HT1080 (cell line): ENCODE data around the gene NOP56. TPM values are rescaled to one million over a fixed set of nuclear protein-coding genes. Genes with fewer than 3 reads are reported as not detected.

Experiments used
- DNase-seq: peaks from one replicate; pipeline ENCODE4 v3.0.0-alpha.2; 2015; ENCODE audit warnings: low read depth
- small RNA-seq: library from RNA; depleted of rRNA; stranded (forward); fragments of <200 nt; gene quantifications from one replicate; pipeline ENCODE3, GENCODE V24; 2014
- total RNA-seq: library from RNA; depleted of rRNA; stranded (reverse); fragments of >200 nt; shearing (Covaris generic); gene quantifications from 2 replicates; pipeline ENCODE4 v1.2.3, GENCODE V29; 2014; rRNA removed

The NOP56 gene
- total RNA-seq, 1 experiment from 2014 or later: 493 TPM

DNA sequence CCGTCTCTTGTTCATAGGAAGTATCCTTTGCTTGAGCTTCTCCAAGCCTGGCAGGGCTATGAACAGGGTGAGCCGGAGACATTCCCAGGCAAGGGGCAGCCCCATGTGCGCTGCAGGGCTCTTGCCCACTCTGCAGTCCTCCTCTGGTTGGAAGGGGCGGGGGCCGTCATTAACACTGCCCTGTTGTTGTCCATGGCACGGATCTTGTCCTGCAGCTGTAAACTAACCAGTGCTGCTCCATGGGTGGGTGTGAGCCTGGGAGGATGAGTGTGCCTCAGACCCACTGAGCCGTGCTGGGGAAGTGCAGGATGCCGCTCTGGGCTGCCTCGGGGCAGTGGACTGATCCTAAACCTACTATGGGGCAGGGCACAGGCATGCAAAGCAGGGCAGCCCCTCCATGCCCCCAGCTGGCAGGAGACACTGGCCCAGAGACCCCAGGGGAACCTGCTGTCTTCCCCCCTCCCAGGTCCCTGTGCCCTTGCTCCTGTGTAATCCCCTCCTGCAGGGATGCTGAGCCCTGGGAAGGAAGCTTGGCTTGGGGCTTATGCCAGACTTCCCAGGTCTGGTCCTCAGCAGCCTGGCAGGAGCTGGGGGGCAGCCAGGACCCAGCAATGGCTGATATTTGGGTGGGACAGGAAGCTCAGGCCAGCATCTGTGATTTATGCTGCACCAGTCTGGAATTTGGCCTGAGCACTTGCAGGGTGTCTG is 48.6 kb downstream of the NOP56 start:
- no peak for DNase-seq

DNA sequence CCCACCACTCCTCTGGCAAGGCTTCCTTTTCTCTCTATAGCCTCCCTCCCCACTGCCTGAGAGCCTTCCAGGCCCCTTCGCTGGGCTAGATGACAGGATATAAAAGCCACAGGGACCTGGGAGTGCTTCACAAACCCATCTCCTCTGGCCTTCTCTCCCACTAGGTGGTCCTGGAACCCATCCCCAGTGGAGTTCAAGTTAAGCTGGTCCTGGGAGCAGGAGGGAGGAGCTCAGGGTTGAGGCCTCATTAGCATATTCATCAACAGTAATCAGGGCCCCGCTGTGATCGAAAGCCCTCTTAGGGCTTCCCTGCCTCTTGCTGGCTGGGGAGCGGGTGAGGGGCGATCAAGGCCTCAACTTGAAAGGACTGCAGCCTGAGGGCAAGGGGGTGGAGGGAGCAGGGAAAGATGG is 49.2 kb downstream of the NOP56 start:
- DNase-seq: no peak

DNA sequence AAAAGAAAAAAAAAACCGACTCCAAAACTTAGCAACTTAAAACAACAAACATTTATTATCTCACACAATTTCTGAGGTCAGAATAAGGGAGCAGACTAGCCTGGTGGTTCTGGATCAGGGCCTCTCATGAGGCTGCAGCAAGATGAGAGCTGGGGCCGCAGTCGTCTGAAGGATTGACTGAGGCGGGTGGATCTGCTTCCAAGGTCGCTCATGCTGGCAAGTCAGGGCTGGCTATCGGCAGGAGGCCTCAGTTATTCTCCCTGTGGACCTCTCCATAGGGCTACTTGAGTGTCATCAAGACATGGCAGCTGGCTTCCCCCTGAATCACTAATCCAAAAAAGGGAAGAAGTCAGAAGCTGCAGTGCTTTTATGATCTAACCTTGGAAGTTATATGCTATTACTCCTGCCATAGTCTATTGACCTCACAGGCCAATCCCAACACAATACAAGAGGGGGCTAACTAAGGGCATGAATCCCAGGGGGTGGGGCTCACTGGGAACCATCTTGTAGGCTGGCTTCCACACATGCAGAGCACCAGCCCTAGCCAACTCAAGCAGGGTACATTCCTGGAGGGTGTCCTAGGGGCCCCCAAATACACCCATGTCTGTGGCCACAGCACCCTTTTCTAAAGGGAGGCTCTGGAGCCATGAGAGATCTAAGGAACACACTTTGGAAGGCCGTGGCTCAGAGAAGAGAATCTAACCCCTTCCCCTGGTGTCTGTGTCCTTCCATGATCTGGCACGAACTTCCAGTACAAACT is 51.5 kb downstream of the NOP56 start:
- no peak for DNase-seq

DNA sequence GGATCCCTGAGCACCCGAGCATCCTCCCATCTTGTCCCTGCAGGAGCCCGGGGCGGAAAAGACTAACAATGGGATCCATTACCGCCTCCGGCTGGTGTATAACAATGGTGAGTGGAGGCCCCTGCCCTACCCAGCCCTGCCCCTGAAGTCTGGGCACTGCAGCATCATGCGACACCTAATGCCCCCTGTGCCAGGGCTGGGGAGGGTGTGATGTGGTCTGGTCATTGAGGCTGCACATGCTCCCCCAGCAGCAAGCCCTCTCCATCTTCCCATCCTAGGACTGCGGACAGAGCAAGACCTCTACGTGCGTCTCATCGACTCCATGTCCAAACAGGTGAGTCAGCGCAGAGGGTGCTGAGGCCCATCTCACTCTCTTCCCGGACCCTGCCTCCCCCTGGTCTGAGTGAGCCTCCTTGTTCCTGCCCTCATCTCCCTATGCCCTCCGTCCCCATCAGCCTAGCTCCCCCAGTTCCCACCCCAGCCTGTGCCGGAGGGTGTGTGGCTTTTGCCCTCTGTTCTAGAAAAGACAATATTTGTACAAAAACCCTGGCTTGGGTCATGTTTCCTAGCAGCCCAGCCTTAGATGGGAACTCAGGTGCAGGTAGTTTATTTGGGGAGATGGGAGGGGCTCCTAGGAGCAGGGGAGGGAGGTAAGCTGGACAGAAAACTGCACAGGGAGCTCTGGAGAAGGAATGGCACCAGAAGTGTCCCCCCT is 53.7 kb downstream of the NOP56 start:
- no peak for DNase-seq

DNA sequence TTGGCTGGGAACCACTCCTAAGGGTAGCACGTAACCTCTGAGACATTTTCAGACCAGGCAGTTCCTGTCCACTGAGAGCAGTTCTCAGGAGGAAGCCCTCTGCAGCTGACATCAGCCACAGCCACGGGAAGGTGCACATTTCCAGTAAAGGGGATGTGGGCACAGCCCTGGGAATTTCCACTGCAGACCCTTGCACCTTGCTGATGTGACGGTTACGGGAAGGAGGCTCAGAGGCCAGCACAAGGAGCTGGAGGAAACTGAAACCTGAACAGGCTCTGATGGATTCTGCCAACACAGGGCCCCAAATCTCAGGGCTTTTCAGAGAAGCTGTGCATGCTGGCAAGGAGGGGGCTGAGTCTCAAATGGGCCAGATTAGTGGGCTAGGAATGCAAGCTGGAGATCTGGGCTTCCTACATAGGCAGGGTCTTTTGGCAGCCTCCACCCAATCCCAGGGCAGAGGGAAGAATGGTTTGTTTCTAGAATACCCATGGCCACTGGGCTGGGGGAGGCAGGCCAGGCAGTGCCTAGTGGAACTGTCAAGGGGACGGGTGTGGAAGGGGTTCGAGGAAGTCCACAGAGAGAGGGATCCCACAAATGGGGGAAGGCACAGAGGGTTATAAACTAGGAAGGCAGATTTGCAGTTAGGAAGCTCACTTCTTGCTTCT is 54.4 kb downstream of the NOP56 start:
- DNase-seq: no peak

DNA sequence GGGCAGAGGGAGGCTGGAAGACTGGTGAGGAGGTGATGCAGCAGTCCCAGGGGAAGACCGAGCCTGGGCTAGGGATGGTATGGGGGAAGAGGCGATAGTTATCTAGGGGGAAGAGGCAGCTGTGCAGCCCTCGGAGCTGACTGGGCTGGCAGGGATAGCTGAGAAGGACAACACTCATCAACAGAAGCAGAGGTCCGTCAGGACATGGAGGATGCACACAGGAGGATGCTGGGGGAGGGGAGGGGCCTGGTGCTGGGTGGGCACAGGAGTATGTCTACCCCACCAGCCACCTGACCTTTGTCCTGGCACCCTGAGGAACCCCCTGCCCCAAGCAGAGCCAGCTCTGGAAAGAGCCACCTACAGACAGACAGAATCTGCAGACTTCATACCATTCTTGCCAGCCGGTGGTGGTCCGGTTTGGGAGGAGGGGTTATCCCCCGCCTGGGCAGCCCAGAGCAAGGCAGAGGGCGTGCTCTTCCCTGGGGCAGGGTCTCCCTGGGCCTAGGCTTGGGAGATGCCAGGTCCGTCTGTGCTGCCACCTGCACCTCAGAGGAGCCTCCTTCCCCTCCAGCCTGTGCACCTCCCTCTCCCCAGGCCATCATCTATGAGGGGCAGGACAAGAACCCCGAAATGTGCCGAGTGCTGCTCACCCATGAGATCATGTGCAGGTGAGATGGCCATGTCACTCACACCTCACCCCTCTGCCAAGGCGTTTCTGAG is 55.1 kb downstream of the NOP56 start:
- no peak for DNase-seq

Small RNA genes lying within 50 kb of the gene (small RNA-seq; reads per million reads assigned to genes)
- gene SNORA51: not detected
- not detected for gene SNORD110
- not detected for gene SNORD56
- gene SNORD57: not detected
- not detected for gene SNORD86

Other genes with a start within 250 kb of the NOP56 start
- 674 and 709 TPM in 2 replicates for gene SNRPB, start 181.8 kb upstream of the NOP56 start, total RNA-seq
- gene ZNF343, start 143.7 kb upstream of the NOP56 start, total RNA-seq: 12.8 and 19.6 TPM in 2 replicates
- not detected in 2 replicates for gene TMC2, start 116.1 kb upstream of the NOP56 start, total RNA-seq
- gene IDH3B, start 11.6 kb downstream of the NOP56 start, total RNA-seq: 187 and 197 TPM in 2 replicates
- gene EBF4, start 40.1 kb downstream of the NOP56 start, total RNA-seq: not detected in 2 replicates
- not detected in 2 replicates for gene CPXM1, start 148.0 kb downstream of the NOP56 start, total RNA-seq
- 0.50 TPM in 1 of 2 replicates, not detected in the other for gene C20orf141, start 162.4 kb downstream of the NOP56 start, total RNA-seq
- gene TMEM239, start 163.7 kb downstream of the NOP56 start, total RNA-seq: not detected in 2 replicates
- 26.2 and 29.3 TPM in 2 replicates for gene PCED1A, start 188.0 kb downstream of the NOP56 start, total RNA-seq
- gene VPS16, start 188.1 kb downstream of the NOP56 start, total RNA-seq: 32.6 TPM in 2 replicates
- gene PTPRA, start 220.8 kb downstream of the NOP56 start, total RNA-seq: 25.2 and 36.5 TPM in 2 replicates